GM21528 (cell line): ENCODE measurements around the gene DNAJC12.
"Not testable (repeated sequence)": the region's sequence is repeated elsewhere in the genome, so short reads cannot be mapped to it uniquely, and the experiment has no call there.

Source experiments
- ATAC-seq: cut with Tn5 transposase; IDR thresholded peaks from one replicate; pipeline ENCODE4 v1.9.1; 2021; ENCODE audit warnings: mild to moderate bottlenecking, moderate library complexity; ENCODE audit not compliant: unreplicated experiment, low FRiP score

DNAJC12 gene

GRCh38 chr10:67841737-67842136, 3.7 kb upstream of the DNAJC12 start:
- ATAC-seq, result no peak

- ATAC-seq, result no peak
These were observed 2.0 kb upstream of the DNAJC12 start for GRCh38 chr10:67839951-67840350.

- ATAC-seq, result not testable (repeated sequence)
These were observed 1.5 kb upstream of the DNAJC12 start for GRCh38 chr10:67839511-67839910.

- no peak for ATAC-seq
These were observed 1.0 kb downstream of the DNAJC12 start for GRCh38 chr10:67836972-67837371.

GRCh38 chr10:67836488-67836887, 1.5 kb downstream of the DNAJC12 start:
- no peak for ATAC-seq

GRCh38 chr10:67835541-67836394, 2.2 kb downstream of the DNAJC12 start:
- not testable (repeated sequence) for ATAC-seq

- no peak for ATAC-seq
These were observed 3.6 kb downstream of the DNAJC12 start for GRCh38 chr10:67834375-67834774.

- ATAC-seq, result no peak
These were observed 10.2 kb downstream of the DNAJC12 start for GRCh38 chr10:67827811-67828210.

- no peak for ATAC-seq
These were observed 18.2 kb downstream of the DNAJC12 start for GRCh38 chr10:67819768-67820204.

- ATAC-seq, result no peak
These were observed 19.7 kb downstream of the DNAJC12 start for GRCh38 chr10:67818323-67818722.

GRCh38 chr10:67816719-67817118, 21.3 kb downstream of the DNAJC12 start:
- ATAC-seq, result no peak

GRCh38 chr10:67815571-67816059, 22.4 kb downstream of the DNAJC12 start:
- ATAC-seq, result no peak

- no peak for ATAC-seq
These were observed 26.0 kb downstream of the DNAJC12 start for GRCh38 chr10:67812007-67812406.

- ATAC-seq, result no peak
These were observed 28.9 kb downstream of the DNAJC12 start for GRCh38 chr10:67809107-67809506.

- ATAC-seq, result no peak
These were observed 29.3 kb downstream of the DNAJC12 start for GRCh38 chr10:67808704-67809103.

GRCh38 chr10:67807855-67808456, 30.0 kb downstream of the DNAJC12 start:
- no peak for ATAC-seq

- no peak for ATAC-seq
These were observed 33.7 kb downstream of the DNAJC12 start for GRCh38 chr10:67804395-67804678.

- ATAC-seq, result no peak
These were observed 34.2 kb downstream of the DNAJC12 start for GRCh38 chr10:67803588-67804394.

GRCh38 chr10:67802767-67803538, 35.0 kb downstream of the DNAJC12 start:
- no peak for ATAC-seq

GRCh38 chr10:67801118-67801517, 36.9 kb downstream of the DNAJC12 start:
- ATAC-seq, result no peak
